NCI-H2081 (cell line): ENCODE measurements around the gene YPEL5.

Source experiments
- DNase-seq, 2 experiments: peaks; one replicate each; lab custom pipeline; 2025; lab: John Stamatoyannopoulos, UW

The YPEL5 gene

GRCh38 chr2:30165050-30165520, 18.3 kb downstream of the YPEL5 start:
- peak; percentile 85 to 93 for DNase-seq

GRCh38 chr2:30165617-30166016, 18.8 kb downstream of the YPEL5 start:
- DNase-seq, result peak in 1 of 2 experiments; percentile 35

DNA sequence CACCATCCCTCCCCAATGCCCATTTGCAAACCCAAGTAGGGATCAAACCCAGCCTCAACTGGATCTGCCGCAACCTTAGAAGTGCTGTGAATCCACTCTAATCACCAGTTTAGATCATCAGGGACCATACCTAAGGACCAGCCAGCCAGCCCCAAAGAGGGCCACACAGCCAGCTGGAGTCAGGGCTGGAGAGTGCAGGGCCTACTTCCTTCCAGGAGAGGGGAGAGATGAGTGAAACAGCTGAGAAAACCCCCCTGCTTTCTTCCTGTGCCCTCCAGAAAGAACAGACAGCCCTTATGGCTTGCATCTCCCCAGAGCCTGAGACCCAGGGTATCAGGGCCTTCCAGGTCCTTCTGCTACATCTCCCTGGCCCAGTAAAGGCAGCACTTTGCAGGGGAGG, 25.8 kb downstream of the YPEL5 start:
- DNase-seq, result no peak

DNA sequence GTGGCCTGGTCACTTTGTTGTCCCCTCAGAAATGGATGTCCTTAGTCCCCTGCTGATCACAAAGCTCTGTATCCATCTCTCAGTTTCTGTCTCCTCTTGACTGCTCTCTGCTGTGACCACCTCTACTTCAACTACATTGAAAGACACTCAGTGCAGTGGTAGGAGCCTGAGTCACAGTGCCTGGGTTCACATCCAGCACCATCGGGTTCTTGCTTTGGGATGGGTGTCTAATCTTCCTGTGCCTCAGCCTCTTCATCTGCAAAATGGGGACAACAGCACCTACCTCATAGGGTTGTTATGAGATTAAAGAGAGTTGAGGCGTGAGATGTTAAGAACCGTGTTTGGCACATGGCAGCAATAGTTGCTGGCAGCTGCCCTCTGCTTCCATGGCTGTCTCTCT, 30.6 kb downstream of the YPEL5 start:
- no peak for DNase-seq

GRCh38 chr2:30177956-30178355, 31.1 kb downstream of the YPEL5 start:
- DNase-seq, result no peak

DNA sequence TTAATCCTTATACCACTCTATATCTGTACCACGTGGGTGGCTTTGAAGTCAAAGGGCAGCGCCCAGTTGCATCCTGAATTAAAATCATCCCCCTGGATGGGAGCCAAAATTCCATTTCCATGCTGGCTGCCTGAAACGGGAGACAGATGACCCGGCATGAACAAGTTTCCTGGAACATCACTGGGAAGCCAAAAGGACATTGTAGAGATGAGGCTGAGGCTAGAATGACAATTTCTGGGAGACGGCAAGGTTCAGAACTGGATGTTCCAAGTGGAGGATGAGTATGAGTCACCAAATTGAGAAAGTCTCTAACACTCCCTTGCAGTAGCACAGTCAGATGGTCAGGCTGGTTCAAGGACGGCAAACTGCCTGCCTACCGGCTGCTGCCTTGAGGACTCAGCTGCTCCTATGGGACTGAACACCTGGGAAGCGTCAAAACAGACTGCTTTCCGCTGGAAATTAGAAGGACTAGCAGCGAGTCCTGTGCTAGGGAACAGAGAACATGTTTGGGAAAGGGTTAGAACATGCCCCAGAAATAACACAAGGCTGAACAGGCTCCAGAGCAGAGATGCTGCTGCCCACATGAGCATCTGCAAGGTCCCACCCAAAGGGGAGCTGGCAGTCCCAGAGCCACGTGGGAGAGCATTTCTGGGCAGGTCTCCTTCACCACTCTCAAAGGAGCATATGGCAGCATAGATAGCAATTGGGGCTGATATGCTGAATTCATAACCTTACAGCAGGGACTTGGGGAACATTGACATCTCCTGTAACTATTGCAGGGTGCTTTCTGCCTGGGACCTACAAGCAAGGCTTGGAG, 32.0 kb downstream of the YPEL5 start:
- no peak for DNase-seq

- DNase-seq, result no peak
These were observed 32.7 kb downstream of the YPEL5 start for GRCh38 chr2:30179536-30179935.

- no peak for DNase-seq
These were observed 33.4 kb downstream of the YPEL5 start for GRCh38 chr2:30180226-30180625.

DNA sequence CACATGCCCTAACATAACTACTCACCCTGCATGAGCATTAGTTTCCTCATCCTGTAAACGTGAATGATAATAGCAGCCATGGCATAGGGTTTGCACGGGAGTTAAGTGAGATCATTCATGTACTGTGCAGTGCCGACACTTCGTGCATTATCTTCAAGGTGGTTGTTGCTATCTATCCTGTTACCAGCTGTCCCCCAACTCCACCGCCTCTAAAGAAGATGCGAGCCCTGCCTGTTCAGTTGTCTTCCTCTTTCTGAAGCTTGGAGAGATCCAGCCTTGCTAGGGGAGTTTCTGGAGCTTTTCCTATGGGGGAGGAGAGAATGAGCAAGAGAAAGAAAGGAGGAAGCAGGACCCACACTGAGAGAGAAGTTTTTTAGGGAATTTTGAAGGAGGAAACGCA, 34.4 kb downstream of the YPEL5 start:
- no peak for DNase-seq

DNA sequence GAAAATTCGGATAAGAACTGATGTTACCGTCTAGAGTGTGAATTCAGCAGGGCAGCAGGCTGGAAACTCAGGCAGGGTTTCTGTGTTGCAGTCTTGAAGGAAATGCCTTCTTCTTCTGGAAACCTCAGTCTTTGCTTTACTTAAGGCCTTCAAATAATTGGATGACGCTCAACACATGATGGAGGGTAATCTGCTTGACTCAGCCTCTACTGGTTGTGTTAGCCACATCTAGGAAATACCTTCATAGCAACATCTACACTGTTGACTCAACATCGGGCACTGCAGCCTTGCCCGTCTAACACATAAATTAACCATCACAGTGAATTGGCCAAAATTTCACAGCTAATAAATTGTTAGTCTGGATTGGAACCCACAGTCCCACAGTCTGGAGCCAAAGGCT, 37.2 kb downstream of the YPEL5 start:
- DNase-seq, result no peak

DNA sequence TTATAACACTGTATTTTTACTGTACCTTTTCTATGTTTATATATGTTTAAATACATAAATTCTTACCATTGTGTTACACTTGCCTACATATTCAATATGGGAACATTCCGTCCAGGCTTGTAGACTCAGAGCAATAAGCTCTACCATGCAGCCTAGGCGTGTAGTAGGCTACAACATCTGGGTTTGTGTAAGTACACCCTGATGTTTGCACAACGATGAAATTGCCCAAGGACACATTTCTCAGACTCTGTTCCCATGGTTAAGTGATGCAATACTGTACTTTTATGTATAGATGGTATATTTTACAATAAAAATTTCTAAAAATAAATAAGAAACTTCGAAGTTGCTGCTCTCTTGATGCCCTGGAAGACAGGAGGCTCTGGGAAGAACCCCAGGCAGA, 38.4 kb downstream of the YPEL5 start:
- DNase-seq, result no peak

- DNase-seq, result no peak
These were observed 41.5 kb downstream of the YPEL5 start for GRCh38 chr2:30188292-30188691.

GRCh38 chr2:30190637-30191036, 43.8 kb downstream of the YPEL5 start:
- DNase-seq, result no peak

GRCh38 chr2:30191107-30191506, 44.3 kb downstream of the YPEL5 start:
- DNase-seq, result no peak

- DNase-seq, result no peak
These were observed 45.0 kb downstream of the YPEL5 start for GRCh38 chr2:30191819-30192271.

DNA sequence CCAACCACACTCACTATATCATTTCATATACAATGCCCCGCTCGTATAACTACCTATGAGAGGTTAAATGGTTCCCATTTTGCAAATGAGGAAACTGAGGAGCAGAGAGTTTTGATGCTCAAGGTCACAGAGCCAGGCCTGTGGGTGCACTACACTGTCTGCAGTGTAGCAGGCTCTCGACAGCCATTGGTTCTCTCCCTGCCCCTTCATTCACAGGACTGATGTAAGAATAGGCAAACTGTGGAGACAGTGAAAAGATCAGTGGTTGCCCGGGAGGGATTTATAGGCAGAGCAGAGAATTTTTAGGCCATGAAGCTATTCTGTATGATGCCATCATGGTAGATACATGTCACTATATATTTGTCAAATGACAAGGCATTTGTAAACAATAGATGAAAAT, 45.5 kb downstream of the YPEL5 start:
- DNase-seq, result no peak

GRCh38 chr2:30193104-30193681, 46.4 kb downstream of the YPEL5 start:
- no peak for DNase-seq

DNA sequence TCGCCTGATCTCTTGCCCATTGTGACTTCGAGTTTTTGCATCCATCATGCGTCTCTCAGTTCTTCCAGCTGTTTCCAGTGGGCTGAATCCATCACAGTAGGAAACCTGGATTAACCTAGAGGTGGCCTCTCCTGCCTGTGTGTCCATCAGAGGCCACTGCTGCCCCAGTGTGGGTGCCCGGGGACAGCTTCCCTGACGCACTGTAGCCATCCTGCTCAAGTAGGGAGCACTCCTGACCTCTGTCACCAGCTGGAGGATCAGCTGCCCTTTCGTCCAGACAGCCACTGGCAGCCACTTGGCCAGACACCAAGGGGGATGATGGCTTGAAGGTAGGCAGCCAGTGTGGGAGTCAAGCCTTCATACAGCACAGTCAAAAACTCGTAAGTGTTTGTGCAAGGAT, 47.6 kb downstream of the YPEL5 start:
- no peak for DNase-seq

DNA sequence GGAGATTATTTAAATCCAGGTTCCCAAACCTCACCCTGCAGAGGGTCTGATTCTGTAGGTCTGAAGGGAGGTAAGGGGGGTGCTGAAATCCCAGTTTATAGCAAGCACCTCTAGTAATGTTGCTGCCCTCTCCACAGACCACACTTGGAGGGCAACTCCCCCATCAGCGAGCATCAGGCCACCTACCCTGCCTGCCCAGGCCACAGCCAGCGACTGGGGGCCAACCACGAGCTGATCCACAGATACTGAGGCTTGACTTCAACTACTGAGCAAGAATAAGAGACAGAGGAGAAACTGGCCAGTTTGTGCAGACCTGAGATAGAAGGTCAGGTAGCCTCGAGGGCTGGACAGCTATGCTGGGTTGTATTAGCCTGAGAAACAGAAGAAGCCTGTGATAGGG, 48.2 kb downstream of the YPEL5 start:
- DNase-seq, result no peak

- no peak for DNase-seq
These were observed 50.9 kb downstream of the YPEL5 start for GRCh38 chr2:30197570-30198192.

GRCh38 chr2:30201990-30202389, 55.2 kb downstream of the YPEL5 start:
- no peak for DNase-seq

- DNase-seq, result no peak
These were observed 56.3 kb downstream of the YPEL5 start for GRCh38 chr2:30203156-30203555.

DNA sequence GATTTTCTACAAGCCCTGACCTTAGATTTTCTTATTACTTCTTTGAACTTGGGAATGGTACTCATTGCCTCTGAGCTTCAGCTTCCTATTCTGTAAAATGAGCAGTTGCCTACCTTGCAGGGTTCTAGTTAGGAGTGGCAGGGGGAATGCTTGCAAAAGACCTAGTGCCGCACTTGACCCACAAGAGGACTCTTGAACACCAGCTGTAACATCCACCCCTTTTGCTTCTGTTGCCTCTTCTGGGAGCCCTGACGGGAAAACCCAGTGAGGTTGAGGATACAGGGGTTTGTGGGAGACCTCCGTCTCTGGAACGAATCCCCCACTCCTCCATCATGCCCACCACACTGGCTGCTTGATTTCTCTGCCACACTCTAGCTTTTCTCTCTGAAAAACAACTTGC, 57.5 kb downstream of the YPEL5 start:
- DNase-seq, result no peak
